ENCODE results near the gene ZNF160. TPM values are rescaled to one million over a fixed set of nuclear protein-coding genes. Genes with fewer than 3 reads are reported as not detected.
"Not testable (repeated sequence)": the region's sequence is repeated elsewhere in the genome, so short reads cannot be mapped to it uniquely, and the experiment has no call there.

Gene ZNF160
- total RNA-seq, 1 donor, result 51.8 TPM

DNA sequence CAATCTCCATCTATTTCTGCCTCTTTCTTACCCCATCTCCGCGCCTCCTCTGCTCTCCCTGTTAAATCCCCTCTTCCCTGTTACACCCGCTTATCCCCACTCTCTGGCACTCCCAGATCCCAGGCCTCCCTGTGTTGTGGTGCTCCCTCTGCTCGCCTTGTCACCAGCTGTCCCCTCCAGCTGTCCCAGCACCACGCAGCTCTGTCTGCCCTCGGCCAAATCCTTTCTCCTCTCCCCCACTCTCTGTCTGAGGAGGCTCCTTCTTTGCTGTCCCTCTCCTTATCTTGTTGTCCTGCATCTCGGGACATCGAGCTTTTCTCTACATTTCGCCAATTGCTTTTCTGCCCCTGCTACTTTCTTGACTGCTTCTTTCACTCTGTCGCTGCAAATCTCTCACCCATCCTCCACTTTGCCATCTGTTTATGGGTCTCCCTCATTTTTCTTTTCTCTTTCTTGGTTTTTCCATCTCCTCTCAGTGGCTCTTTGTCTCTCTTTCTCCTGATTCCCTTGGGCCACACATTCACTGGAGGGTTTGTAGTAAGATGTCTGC is 941 bp downstream of the ZNF160 start:
- H2AFZ ChIP-seq (ENCODE audit: low read length), result peak overlapping the region; percentile 96
- no peaks in the 10 kb centered on the region for H3K27me3 ChIP-seq (ENCODE audit: insufficient read depth, low read length)
- H3K27ac ChIP-seq (ENCODE audit: low read depth, low read length), result peak overlapping the region; percentile 94
- no peaks in the 10 kb centered on the region for H3K36me3 ChIP-seq (ENCODE audit: insufficient read depth, low read length)
- peaks cover 25% of the 10 kb centered on the region for H4K20me1 ChIP-seq (ENCODE audit: insufficient read depth, low read length)
- TF ChIP-seq CTCF (IDR thresholded peaks at IDR 0.05; ENCODE audit: extremely low read depth, low read depth, low read length), result no peak
- H3K79me2 ChIP-seq (ENCODE audit: insufficient read depth, low read length), result peaks cover 50% of the 10 kb centered on the region
- H3K4me3 ChIP-seq (ENCODE audit: insufficient read depth, low read length), result peak overlapping the region; percentile 98
- H3K4me1 ChIP-seq (ENCODE audit: insufficient read depth, low read length), result peaks cover 12% of the 10 kb centered on the region
- peak; percentile 84 for DNase-seq (ENCODE audit: insufficient read length, low spot score, missing footprints)
- H3K4me2 ChIP-seq (ENCODE audit: insufficient read depth, low read length), result peak overlapping the region; percentile 100
- no peaks in the 10 kb centered on the region for H3K9me3 ChIP-seq (ENCODE audit: low read depth, low read length)

DNA sequence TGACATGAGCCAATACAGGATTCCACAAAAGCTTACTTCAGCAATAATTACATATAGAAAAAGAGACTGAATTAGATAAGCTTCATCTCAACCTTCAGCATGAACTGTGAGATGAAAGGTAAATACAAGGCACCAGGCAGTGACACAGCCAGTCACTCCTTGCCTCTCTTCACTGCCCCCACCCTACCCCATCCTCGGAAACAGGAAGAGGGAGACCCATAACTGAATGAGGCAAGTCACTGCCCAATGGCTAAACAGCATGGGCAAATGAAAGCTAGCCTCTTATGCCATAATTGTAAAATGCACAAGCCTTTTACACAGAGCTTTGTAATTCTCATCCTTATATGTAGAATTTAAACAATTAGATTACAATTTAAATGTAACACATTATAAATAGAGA is 1.7 kb downstream of the ZNF160 start:
- no peaks in the 10 kb centered on the region for H3K36me3 ChIP-seq (ENCODE audit: insufficient read depth, low read length)
- H3K4me1 ChIP-seq (ENCODE audit: insufficient read depth, low read length), result peaks cover 12% of the 10 kb centered on the region
- no peak overlapping the region for H3K4me3 ChIP-seq (ENCODE audit: insufficient read depth, low read length)
- no peaks in the 10 kb centered on the region for H3K27me3 ChIP-seq (ENCODE audit: insufficient read depth, low read length)
- peak; percentile 84 for DNase-seq (ENCODE audit: insufficient read length, low spot score, missing footprints)
- no peak overlapping the region for H3K27ac ChIP-seq (ENCODE audit: low read depth, low read length)
- no peak overlapping the region for H2AFZ ChIP-seq (ENCODE audit: low read length)
- peak overlapping the region; percentile 100 for H3K4me2 ChIP-seq (ENCODE audit: insufficient read depth, low read length)
- peaks cover 51% of the 10 kb centered on the region for H3K79me2 ChIP-seq (ENCODE audit: insufficient read depth, low read length)
- no peaks in the 10 kb centered on the region for H3K9me3 ChIP-seq (ENCODE audit: low read depth, low read length)
- peaks cover 25% of the 10 kb centered on the region for H4K20me1 ChIP-seq (ENCODE audit: insufficient read depth, low read length)
- TF ChIP-seq CTCF (IDR thresholded peaks at IDR 0.05; ENCODE audit: extremely low read depth, low read depth, low read length), result no peak

DNA sequence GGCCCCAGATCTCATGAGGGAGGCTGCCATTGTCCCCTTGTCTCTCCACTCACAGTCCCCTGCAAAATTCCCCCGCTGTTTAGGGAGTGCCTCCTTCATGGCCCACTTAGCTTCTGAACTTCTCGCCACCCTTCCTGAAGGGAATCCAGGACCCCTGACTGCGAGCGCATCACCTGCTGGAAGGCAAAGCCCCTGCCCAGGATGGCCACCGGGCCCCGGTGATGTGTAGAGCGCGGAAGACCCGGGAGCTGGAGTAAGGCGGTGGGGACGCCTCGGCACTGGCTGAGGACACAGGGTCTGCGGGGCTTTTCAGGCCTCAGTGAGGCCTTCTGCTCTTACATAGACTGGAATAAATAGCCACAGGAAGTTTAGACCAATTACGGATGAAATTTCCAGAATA is 4.7 kb downstream of the ZNF160 start:
- Histone ChIP-seq H3K79me2 (ENCODE audit: insufficient read depth, low read length) (peaks cover 67% of the 10 kb centered on the region), H4K20me1 (ENCODE audit: insufficient read depth, low read length) (peaks cover 28% of the 10 kb centered on the region), H3K4me1 (ENCODE audit: insufficient read depth, low read length) (peaks cover 12% of the 10 kb centered on the region)
- not testable (repeated sequence) for H3K4me3 ChIP-seq (ENCODE audit: insufficient read depth, low read length); H3K27ac ChIP-seq (ENCODE audit: low read depth, low read length); H3K36me3 ChIP-seq (ENCODE audit: insufficient read depth, low read length); H3K9me3 ChIP-seq (ENCODE audit: low read depth, low read length); H3K27me3 ChIP-seq (ENCODE audit: insufficient read depth, low read length); H2AFZ ChIP-seq (ENCODE audit: low read length); H3K4me2 ChIP-seq (ENCODE audit: insufficient read depth, low read length); DNase-seq (ENCODE audit: insufficient read length, low spot score, missing footprints)

GRCh38 chr19:53096982-53097690 is 6.1 kb downstream of the ZNF160 start:
- Histone ChIP-seq H3K79me2 (ENCODE audit: insufficient read depth, low read length) (peaks cover 70% of the 10 kb centered on the region), H4K20me1 (ENCODE audit: insufficient read depth, low read length) (peaks cover 28% of the 10 kb centered on the region)
- H3K4me2 ChIP-seq (ENCODE audit: insufficient read depth, low read length); H3K9me3 ChIP-seq (ENCODE audit: low read depth, low read length); H3K4me3 ChIP-seq (ENCODE audit: insufficient read depth, low read length); H3K4me1 ChIP-seq (ENCODE audit: insufficient read depth, low read length); H2AFZ ChIP-seq (ENCODE audit: low read length); H3K27me3 ChIP-seq (ENCODE audit: insufficient read depth, low read length); H3K36me3 ChIP-seq (ENCODE audit: insufficient read depth, low read length); H3K27ac ChIP-seq (ENCODE audit: low read depth, low read length); DNase-seq (ENCODE audit: insufficient read length, low spot score, missing footprints): not testable (repeated sequence)

GRCh38 chr19:53096579-53096978 is 6.6 kb downstream of the ZNF160 start:
- H3K27me3 ChIP-seq (ENCODE audit: insufficient read depth, low read length); H3K27ac ChIP-seq (ENCODE audit: low read depth, low read length); H3K4me1 ChIP-seq (ENCODE audit: insufficient read depth, low read length); H3K36me3 ChIP-seq (ENCODE audit: insufficient read depth, low read length); H3K4me2 ChIP-seq (ENCODE audit: insufficient read depth, low read length); H3K4me3 ChIP-seq (ENCODE audit: insufficient read depth, low read length); DNase-seq (ENCODE audit: insufficient read length, low spot score, missing footprints); H2AFZ ChIP-seq (ENCODE audit: low read length); H3K9me3 ChIP-seq (ENCODE audit: low read depth, low read length): not testable (repeated sequence)
- peaks cover 67% of the 10 kb centered on the region for H3K79me2 ChIP-seq (ENCODE audit: insufficient read depth, low read length)
- H4K20me1 ChIP-seq (ENCODE audit: insufficient read depth, low read length), result peaks cover 27% of the 10 kb centered on the region

All from osteoblast (primary cell).